Fibroblast of lung (primary cell): Measurements from ENCODE around the gene COL11A1.

Source experiments
- CTCF ChIP-seq, 2 donors: IDR thresholded peaks in 1 of 2; conservative IDR thresholded peaks in 1 of 2; 1 replicate in 1 of 2; 2 replicates in 1 of 2; pipeline ENCODE4 v1.5.1; 2011 to 2012; ENCODE audit warnings: low read length in 2 of 2, control low read depth in 1 of 2, inconsistent platforms in 1 of 2, low read depth in 1 of 2, mild to moderate bottlenecking in 1 of 2
- EZH2 ChIP-seq: IDR thresholded peaks from 2 replicates; pipeline ENCODE4 v1.5.1; 2012; ENCODE audit warnings: low read length, control low read depth, mild to moderate bottlenecking; ENCODE audit errors: missing control alignments

- no peak for TF ChIP-seq CTCF (conservative IDR thresholded peaks at IDR 0.05 in 1 of 2, IDR thresholded peaks at IDR 0.05 in 1 of 2; ENCODE audit: low read depth in 1 of 2, low read length in 2 of 2)
- TF ChIP-seq EZH2, result no peak
Measured at GRCh38 chr1:103122983-103123720, 14.8 kb upstream of the COL11A1 start.
